KOPT-K1 (cell line): Measurements from ENCODE around the gene ZNF536.
"Not testable (repeated sequence)": the region's sequence is repeated elsewhere in the genome, so short reads cannot be mapped to it uniquely, and the experiment has no call there.

Source experiments
- H3K27ac ChIP-seq: fragments of 200-600 bp; sonication (generic); 2 replicates; pipeline ENCODE4 v1.5.1; 2016; ENCODE audit warnings: antibody characterized with exemption, mild to moderate bottlenecking, low read depth, low read length; ENCODE audit not compliant: poor library complexity, severe bottlenecking
- H3K36me3 ChIP-seq: fragments of 200-600 bp; sonication (generic); 2 replicates; pipeline ENCODE4 v1.5.1; 2017; ENCODE audit warnings: antibody characterized with exemption, mild to moderate bottlenecking, low read length, moderate library complexity; ENCODE audit not compliant: insufficient read depth
- H3K9me3 ChIP-seq: fragments of 200-600 bp; sonication (generic); 2 replicates; pipeline ENCODE4 v1.5.1; 2017; ENCODE audit warnings: antibody characterized with exemption, low read length, mild to moderate bottlenecking; ENCODE audit not compliant: insufficient read depth, poor library complexity, severe bottlenecking

ZNF536 gene

DNA sequence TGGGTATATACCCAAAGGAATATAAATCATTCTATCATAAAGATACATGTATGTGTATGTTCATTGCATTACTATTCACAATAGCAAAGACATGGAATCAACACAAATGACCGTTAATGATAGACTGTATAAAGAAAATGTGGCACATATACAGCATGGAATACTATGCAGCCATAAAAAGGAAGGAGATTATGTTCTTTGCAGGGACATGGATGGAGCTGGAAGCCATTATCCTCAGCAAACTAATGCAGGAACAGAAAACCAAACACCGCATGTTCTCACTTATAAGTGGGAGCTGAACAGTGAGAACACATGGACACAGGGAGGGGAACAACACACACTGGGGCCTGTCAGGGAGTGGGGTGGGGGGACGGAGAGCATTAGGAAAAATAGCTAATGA is 125.9 kb downstream of the ZNF536 start:
- H3K27ac ChIP-seq, H3K9me3 ChIP-seq, H3K36me3 ChIP-seq: not testable (repeated sequence)

DNA sequence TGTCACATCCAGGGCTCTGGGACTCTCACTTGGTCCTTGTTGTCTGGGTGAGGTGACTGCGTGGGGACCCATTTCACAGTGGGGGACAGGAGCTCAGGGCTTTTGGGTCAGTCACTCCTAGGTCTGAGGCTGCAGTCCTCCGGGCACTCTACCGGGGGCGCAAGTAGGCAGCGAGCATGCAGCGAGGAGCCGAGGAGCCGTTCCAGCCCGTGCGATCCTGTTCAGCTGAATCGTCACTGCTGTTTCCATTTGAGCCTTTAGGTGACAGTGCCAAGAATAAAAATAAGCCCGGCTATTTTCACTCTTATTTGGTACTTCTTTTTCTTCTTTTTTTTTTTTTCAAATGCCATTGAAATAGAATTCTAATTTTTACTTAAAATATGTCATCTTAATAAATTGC is 126.5 kb downstream of the ZNF536 start:
- Histone ChIP-seq H3K36me3 (no peaks in the 10 kb centered on the region), H3K9me3 (no peaks in the 10 kb centered on the region), H3K27ac (no peak overlapping the region)

DNA sequence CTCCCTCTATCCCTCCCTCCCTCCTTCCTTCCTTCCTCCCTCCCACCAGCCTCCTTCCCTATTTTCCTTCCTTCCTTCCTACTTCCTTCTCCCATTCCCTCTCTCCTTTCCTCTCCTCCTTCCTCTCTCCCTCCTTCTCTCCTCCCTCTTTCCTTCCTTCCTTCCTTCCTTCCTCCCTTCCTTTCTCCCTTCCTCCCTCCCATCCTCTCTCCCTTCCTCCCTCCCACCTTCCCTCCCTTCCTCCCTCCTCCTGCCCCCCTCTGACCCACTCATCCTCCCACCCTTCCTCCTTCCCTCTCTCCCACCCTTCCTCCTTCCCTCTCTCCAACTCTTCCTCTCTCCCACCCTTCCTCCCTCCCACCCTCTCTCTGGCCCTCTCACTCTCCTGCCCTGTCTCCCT is 132.1 kb downstream of the ZNF536 start:
- Histone ChIP-seq H3K9me3 (no peaks in the 10 kb centered on the region), H3K36me3 (no peaks in the 10 kb centered on the region), H3K27ac (no peak overlapping the region)

DNA sequence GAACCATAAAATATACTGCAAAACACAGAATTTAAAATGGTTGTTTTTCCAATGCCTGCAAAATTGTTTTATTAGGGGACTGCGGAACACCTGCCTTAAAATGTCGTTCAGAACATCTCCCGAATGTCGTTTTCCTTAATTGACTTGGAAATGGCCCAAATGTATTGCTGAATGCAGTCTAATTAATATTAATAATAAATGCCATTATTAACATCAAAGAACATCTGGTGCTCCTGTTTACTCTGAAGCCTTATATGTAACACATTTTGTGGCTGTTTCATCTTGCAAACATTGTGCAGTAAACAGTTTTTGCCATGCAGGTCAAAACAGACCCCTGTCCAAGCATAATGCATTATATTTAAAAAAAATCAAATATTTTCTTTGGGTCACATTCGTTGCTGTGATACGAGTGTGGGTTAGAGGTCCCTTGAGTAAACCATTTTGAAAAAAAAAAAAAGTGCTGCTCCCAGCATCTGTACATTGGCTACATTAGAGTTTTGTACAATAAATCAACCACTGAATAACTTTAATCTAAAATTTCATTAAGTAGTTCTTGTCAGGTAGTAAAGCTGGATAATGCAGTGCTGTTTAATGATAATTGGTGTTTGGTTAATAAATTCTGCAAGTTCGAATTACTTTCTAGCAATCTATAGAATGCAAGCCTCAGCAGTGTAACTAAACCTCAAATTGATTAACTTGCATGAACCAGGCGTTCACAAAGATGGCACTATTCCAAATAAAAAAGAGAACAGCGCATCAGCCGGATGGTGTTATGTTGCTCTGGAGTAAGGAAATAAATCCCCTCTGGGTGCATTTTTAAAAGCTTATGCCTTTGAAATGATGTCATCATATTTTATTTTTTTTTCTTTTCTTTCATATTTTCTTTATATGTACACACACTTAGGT is 140.2 kb downstream of the ZNF536 start:
- Histone ChIP-seq H3K36me3 (no peaks in the 10 kb centered on the region), H3K27ac (no peak overlapping the region)

DNA sequence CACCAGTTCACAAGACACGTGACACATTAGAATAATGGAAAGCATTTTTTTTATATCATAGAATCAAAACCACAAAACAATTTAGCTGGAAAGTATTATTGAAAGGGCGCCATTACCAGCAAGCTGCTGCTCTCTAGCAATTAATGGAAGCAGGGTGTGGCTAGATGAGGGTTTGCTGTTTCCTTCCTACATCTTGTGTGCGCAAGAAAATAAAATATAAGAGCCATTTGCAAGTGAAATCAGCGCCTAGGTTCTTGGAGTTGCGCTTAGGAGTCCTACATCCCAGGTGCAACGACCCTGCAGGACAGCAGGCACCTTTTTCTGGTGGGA is 140.9 kb downstream of the ZNF536 start:
- no peaks in the 10 kb centered on the region for H3K36me3 ChIP-seq
- H3K27ac ChIP-seq = no peak overlapping the region
- H3K9me3 ChIP-seq = no peaks in the 10 kb centered on the region

More for the DNA sequence above, 140.2 kb downstream of the ZNF536 start:
- H3K9me3 ChIP-seq = no peaks in the 10 kb centered on the region

DNA sequence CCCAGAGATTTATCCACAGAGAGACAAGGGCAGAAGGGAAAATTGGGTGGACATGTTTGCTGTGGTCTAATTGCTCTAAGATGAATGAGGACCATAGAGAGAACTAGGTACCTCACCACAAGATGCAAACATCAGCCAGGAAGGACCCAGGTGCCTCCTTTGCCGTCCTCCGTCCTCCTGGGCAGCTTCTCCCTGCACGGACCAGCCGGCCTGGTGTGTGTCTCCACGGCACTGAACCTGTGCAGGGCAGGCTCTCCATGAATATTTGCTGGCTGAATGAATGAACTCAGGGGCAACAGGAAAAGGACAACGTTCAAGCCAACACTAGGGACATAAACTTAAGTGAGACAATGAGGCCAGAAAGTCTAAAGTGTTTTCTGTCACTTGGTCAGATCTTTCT is 143.9 kb downstream of the ZNF536 start:
- Histone ChIP-seq H3K36me3 (no peaks in the 10 kb centered on the region), H3K9me3 (no peaks in the 10 kb centered on the region), H3K27ac (no peak overlapping the region)

DNA sequence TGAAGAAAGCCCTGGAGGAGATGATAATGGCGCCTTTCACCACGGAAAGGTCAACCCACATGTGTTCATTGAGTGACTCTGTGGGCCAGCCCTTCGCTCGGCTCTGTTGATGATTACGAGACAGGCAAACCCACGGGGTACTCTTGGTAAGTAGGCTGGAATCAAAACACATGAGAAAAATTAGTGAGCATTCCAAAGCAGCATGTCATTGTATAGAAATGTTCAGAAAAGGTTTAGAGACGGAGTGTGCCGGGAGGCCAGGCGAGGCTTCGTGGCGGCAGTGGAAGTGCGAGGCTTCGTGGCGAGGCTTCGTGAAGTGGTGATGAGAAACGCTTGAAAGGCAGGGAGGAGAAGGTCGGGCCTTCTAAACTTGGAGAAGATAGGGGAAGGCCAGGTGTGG is 144.3 kb downstream of the ZNF536 start:
- H3K27ac ChIP-seq = no peak overlapping the region
- no peaks in the 10 kb centered on the region for H3K9me3 ChIP-seq
- H3K36me3 ChIP-seq = no peaks in the 10 kb centered on the region

DNA sequence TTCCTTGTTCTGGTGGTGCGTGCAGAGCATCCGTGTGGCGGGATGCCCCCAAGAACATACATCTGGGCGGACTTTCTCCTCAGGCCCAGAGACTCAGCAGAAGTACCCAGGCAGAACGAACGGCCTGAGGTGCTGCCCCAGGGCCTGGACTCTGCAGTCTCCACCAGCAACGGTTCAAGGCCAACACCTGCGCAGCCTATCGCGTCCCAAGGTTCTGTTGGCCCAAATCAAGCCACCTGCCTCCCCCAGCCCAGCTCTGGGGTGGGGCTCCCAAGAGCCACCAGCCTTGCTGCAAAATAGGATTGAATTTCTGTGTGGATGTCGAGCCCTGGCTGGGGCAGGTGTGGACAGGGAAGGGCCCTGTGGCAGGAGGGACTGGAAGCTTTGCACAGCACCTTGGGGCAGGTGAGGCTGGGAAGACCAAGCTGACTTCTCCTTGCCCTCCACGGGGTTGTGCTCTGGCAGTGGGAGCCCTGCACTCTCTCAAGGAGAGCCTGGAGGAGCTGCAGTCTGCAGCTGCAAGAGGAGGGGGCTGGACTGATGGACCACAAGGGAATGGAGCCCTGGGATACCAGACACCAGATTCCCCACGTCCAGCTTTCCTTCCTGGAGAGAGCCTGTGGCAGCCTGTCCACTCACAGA is 146.9 kb downstream of the ZNF536 start:
- H3K9me3 ChIP-seq = no peaks in the 10 kb centered on the region
- H3K36me3 ChIP-seq = no peaks in the 10 kb centered on the region
- no peak overlapping the region for H3K27ac ChIP-seq

DNA sequence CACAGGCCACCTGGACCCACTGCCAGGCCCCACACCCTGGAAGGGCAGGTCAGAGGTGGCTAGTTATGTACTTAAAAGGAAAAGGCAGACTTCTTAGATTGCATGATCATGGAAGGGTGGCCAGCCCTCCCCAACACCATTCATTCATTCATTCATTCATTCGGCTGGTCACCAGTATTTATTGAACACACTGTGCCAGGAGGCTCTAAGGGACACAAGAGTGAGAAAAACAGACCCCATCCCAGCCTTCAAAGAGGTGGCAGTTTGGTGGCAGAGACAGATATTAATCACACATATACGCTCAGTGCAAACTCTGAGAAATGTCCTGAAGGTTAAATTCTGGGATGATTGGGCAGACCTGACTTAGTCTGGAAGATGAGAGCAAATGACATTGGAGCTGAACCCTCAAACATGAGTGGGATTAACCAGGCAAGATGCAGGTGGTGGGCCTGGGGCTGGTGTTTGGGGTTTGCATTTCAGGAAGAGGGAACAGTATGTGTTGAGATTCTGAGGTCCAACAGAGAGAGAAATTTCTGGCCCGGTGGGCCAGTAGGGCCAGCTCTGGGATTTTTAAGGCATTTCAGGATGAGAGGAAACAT is 147.5 kb downstream of the ZNF536 start:
- no peaks in the 10 kb centered on the region for H3K36me3 ChIP-seq
- H3K9me3 ChIP-seq = no peaks in the 10 kb centered on the region
- no peak overlapping the region for H3K27ac ChIP-seq

DNA sequence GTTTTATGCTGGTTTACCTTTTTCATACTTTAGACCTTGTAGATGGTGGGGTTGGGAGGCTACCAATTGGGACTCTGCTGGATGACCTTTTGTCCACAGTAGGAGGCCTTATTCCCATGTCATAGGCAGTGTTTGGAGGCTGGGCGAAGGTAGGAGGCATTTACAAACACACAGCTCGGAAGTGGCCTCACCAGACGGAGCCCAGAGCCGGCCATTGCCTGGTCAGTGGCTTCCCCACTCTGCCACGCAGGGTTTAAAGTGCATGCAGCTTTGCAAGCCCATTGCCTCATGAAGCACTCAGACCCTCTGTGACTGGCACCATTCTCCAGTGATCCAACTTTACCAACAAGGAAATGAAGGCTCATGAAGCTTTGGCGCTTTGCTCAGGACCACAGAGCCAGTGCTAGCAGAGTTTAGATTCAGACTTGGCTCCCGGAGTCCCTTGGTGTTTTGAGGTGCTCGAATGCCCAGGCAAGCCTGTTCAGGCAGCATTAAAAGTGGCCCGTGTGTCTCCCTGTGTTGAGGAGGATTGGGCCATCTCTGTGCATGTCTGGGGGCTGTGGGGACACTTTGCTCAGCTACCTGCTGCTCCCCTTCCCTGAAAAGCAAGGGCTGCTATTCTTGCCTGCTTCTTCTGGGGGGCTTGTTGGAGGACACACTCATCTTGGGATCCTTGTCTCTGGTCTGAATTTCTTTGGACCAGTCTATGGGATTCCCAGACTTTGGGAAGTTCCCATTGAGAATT is 148.7 kb downstream of the ZNF536 start:
- Histone ChIP-seq H3K27ac (no peak overlapping the region), H3K9me3 (no peaks in the 10 kb centered on the region), H3K36me3 (no peaks in the 10 kb centered on the region)

DNA sequence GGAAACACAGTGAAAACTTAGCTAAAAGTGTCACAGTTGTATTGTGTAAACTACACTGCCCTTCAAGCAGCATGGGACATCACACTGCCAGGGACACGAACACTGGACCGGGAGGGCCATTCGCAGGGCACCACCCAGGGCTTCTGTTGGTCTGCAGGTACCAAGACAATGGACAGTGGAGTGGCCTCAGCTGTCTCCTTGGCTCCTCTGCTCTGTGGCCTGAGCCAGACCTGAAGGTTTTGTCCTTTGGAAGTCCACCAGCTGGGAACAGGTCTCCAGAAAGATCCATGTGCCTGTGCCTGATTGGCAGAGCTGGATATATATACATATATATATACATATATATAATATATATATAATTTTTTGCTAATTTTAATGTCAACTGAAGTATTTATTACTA is 149.8 kb downstream of the ZNF536 start:
- H3K27ac ChIP-seq = no peak overlapping the region
- no peaks in the 10 kb centered on the region for H3K9me3 ChIP-seq
- no peaks in the 10 kb centered on the region for H3K36me3 ChIP-seq

DNA sequence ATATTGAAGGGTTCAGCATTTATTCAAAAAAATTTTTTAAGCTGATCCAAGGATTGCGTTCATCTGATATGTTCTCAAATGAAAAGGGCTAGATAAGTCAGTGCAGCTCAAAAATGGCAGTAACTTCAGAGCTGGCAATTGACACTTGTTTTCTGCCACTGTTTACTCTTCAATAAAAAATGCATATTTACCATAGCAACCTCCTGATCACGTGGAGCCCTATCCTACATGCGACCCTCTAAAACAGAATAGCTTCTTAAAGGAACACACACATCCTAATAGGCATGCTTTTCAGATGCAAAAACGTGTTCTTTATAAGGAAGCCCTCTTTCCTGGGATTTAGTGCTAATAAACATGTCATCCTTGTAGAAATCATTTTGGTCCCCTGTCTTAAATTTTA is 150.2 kb downstream of the ZNF536 start:
- Histone ChIP-seq H3K36me3 (no peaks in the 10 kb centered on the region), H3K9me3 (no peaks in the 10 kb centered on the region), H3K27ac (no peak overlapping the region)

DNA sequence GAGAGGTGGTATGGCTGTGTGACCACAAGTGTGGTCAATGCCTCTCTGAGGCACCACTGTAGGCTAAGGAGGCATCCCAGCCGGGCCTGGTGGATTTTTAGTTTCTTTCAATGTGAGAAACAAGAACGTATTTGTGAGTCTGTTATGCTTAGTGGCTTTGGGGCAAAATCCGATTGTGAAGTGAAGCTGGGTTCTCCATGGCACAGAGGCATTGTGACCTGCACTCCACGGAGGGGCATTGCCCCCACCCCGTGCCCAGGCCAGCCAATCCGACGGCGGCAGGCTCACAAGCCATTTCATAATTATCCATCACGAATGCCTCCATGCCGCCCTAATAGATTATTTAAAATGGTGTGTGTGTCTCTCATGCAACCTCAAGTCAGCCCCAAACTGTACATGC is 151.6 kb downstream of the ZNF536 start:
- H3K36me3 ChIP-seq = no peaks in the 10 kb centered on the region
- no peak overlapping the region for H3K27ac ChIP-seq
- no peaks in the 10 kb centered on the region for H3K9me3 ChIP-seq

DNA sequence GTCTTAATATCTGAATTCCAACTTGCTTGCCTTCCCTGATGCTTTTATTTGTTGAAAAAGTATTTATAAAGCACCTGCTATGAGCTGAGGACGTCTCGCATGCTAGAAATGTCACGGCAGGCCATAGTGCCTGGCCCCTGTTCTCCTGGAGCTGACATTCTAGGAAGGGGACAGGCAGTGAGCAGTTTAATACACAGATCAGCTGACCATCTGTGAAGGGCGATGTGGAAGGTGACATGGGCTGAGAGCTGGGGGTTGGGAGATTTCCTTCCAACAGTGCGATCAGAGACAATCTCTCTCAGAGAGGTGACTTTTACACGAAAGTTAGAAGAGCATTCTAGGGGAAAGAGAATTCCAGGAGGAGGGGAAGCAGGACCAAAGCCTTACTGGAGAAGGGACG is 153.2 kb downstream of the ZNF536 start:
- no peaks in the 10 kb centered on the region for H3K36me3 ChIP-seq
- H3K27ac ChIP-seq = no peak overlapping the region
- H3K9me3 ChIP-seq = no peaks in the 10 kb centered on the region

DNA sequence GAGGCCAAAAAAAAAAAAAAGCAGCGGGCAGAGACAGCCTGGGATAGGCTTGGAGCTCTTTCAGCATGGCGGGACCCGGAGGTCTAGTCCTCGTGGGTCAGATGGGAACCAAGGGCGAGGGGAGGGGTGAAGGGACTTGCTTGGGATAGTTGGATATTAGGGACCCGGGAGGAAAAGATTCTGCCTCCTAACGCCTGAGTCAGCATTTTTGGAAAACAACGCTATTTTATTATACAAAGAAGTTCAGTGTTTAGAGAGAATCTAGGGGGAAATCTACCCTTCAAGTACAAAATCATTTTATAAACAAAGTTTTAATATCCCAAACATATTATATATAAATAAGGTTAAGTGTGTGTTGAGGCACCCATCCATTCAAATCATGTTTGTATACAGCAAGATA is 156.7 kb downstream of the ZNF536 start:
- H3K36me3 ChIP-seq = no peaks in the 10 kb centered on the region
- no peak overlapping the region for H3K27ac ChIP-seq
- no peaks in the 10 kb centered on the region for H3K9me3 ChIP-seq
